PFSK-1 (cell line): Measurements from ENCODE around the gene HRC.
A peak's percentile ranks its signal among the peaks of the same experiment; 100 is the strongest.

ENCODE experiments used
- FOXP2 ChIP-seq: optimal IDR thresholded peaks from 2 replicates; pipeline ENCODE3; 2011; ENCODE audit warnings: borderline replicate concordance, control low read depth, inconsistent platforms; ENCODE audit not compliant: insufficient read depth; ENCODE audit errors: extremely low read length, extremely low read depth
- POLR2AphosphoS5 ChIP-seq: IDR thresholded peaks from 2 replicates; pipeline ENCODE4 v1.6.1; 2012; ENCODE audit warnings: low read depth, mild to moderate bottlenecking, control low read depth, low read length, moderate library complexity
- REST ChIP-seq, 2 experiments: IDR thresholded peaks; 2 replicates each; pipeline versions ENCODE4 v1.6.1 to v1.8.0; 2011 to 2012; ENCODE audit warnings: low read depth in 2 of 2, low read length in 2 of 2, control low read depth in 1 of 2, inconsistent platforms in 1 of 2, mild to moderate bottlenecking in 1 of 2, moderate library complexity in 1 of 2; ENCODE audit not compliant: insufficient read depth in 1 of 2
- SIN3A ChIP-seq: IDR thresholded peaks from 2 replicates; pipeline ENCODE4 v1.6.1; 2012; ENCODE audit warnings: mild to moderate bottlenecking, low read length, moderate library complexity, borderline replicate concordance; ENCODE audit not compliant: insufficient read depth
- TAF1 ChIP-seq: IDR thresholded peaks from 2 replicates; pipeline ENCODE4 v1.6.1; 2012; ENCODE audit warnings: low read length, control low read depth, borderline replicate concordance; ENCODE audit not compliant: insufficient read depth

The HRC gene

GRCh38 chr19:49133621-49134454 lies 21.4 kb downstream of the HRC start:
- TF ChIP-seq REST (IDR thresholded peaks at IDR 0.05; ENCODE audit: insufficient read depth in 1 of 2, low read depth in 2 of 2, low read length in 2 of 2): no peak
- no peak for TF ChIP-seq SIN3A
- TF ChIP-seq POLR2AphosphoS5: no peak
- no peak for TF ChIP-seq TAF1
- TF ChIP-seq FOXP2: no peak

GRCh38 chr19:49132974-49133609 lies 22.1 kb downstream of the HRC start:
- no peak for TF ChIP-seq POLR2AphosphoS5
- no peak for TF ChIP-seq TAF1
- no peak for TF ChIP-seq SIN3A
- no peak for TF ChIP-seq REST (IDR thresholded peaks at IDR 0.05; ENCODE audit: insufficient read depth in 1 of 2, low read depth in 2 of 2, low read length in 2 of 2)
- TF ChIP-seq FOXP2: no peak

GRCh38 chr19:49130325-49130724 lies 24.9 kb downstream of the HRC start:
- no peak for TF ChIP-seq REST (IDR thresholded peaks at IDR 0.05; ENCODE audit: insufficient read depth in 1 of 2, low read depth in 2 of 2, low read length in 2 of 2)
- TF ChIP-seq POLR2AphosphoS5: no peak
- TF ChIP-seq FOXP2: no peak
- TF ChIP-seq TAF1: no peak
- no peak for TF ChIP-seq SIN3A

- TF ChIP-seq FOXP2 (peak; percentile 33), POLR2AphosphoS5 (no peak; the same call in 1 of the 2 replicates), REST (IDR thresholded peaks at IDR 0.05; ENCODE audit: insufficient read depth in 1 of 2, low read depth in 2 of 2, low read length in 2 of 2) (0 out of 4 replicates have a peak, but pooled peaks of 1 of the 2 experiments have one; percentile 27), TAF1 (0 out of 2 replicates have a peak, but pooled peaks have one; percentile 16)
These were observed 26.0 kb downstream of the HRC start for GRCh38 chr19:49129238-49129583.
